Mammary epithelial cell (primary cell): ENCODE data around the gene EMX1.

Source experiments
- CTCF ChIP-seq, 2 donors: IDR thresholded peaks in 1 of 2; conservative IDR thresholded peaks in 1 of 2; 2 replicates each; pipeline ENCODE4 v1.5.1; 2011 to 2012; ENCODE audit warnings: inconsistent platforms in 2 of 2, low read length in 2 of 2, mild to moderate bottlenecking in 2 of 2, control low read depth in 1 of 2, low read depth in 1 of 2; ENCODE audit not compliant: insufficient read depth in 1 of 2; ENCODE audit errors: extremely low read depth in 1 of 2
- EZH2 ChIP-seq: IDR thresholded peaks from 2 replicates; pipeline ENCODE4 v1.6.1; 2012; ENCODE audit warnings: low read length, inconsistent platforms, borderline replicate concordance

- TF ChIP-seq CTCF (conservative IDR thresholded peaks at IDR 0.05 in 1 of 2, IDR thresholded peaks at IDR 0.05 in 1 of 2; ENCODE audit: extremely low read depth in 1 of 2, insufficient read depth in 1 of 2, low read depth in 1 of 2, low read length in 2 of 2) = no peak
- no peak for TF ChIP-seq EZH2
Observed at GRCh38 chr2:72984172-72984671, 66.9 kb downstream of the EMX1 start.
